A673 (cell line): ENCODE results near the gene TMEM244.

Experiments
- EZH2 ChIP-seq: fragments of 200-600 bp; sonication (generic); IDR thresholded peaks from 2 replicates; pipeline ENCODE4 v1.6.1; 2017; ENCODE audit warnings: borderline replicate concordance, low read depth, mild to moderate bottlenecking, mixed read lengths, antibody characterized with exemption, low read length; ENCODE audit not compliant: poor library complexity, severe bottlenecking
- TF ChIP-seq, protein P1 (sequence below): fragments of 300-800, 200-600 bp; sonication (generic); conservative IDR thresholded peaks from 2 replicates; pipeline ENCODE4 v1.5.1; 2017; ENCODE audit warnings: low read depth, mild to moderate bottlenecking, antibody characterized with exemption, low read length, moderate library complexity, mixed read lengths

DNA sequence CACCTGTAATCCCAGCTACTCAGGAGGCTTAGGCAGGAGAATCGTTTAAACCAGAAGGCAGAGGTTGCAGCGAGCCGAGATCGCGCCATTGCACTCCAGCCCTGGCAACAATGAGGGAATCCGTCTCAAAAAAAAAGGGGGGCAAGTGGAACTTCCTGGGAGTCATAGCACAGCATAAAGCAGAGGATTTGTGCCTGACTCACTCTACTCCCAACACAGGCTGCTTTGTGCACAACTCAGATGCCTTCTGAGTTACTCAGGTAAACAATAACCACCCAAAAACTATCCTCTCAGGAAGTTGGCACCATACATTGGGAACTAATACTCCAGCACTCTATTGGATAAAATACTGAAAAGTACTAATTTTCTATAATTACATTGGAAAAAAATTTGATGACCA, 2.5 kb upstream of the TMEM244 start:
- TF ChIP-seq, protein P1, sequence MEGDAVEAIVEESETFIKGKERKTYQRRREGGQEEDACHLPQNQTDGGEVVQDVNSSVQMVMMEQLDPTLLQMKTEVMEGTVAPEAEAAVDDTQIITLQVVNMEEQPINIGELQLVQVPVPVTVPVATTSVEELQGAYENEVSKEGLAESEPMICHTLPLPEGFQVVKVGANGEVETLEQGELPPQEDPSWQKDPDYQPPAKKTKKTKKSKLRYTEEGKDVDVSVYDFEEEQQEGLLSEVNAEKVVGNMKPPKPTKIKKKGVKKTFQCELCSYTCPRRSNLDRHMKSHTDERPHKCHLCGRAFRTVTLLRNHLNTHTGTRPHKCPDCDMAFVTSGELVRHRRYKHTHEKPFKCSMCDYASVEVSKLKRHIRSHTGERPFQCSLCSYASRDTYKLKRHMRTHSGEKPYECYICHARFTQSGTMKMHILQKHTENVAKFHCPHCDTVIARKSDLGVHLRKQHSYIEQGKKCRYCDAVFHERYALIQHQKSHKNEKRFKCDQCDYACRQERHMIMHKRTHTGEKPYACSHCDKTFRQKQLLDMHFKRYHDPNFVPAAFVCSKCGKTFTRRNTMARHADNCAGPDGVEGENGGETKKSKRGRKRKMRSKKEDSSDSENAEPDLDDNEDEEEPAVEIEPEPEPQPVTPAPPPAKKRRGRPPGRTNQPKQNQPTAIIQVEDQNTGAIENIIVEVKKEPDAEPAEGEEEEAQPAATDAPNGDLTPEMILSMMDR = no peak
- TF ChIP-seq EZH2 = no peak
